CD8-positive, alpha-beta memory T cell (primary cell): Measurements from ENCODE around the gene ECT2. TPM values are rescaled to one million over a fixed set of nuclear protein-coding genes. Genes with fewer than 3 reads are reported as not detected.

Experiments used
- CTCF ChIA-PET: fragments of 350-600 bp; sonication (Branson Sonifier 250); formaldehyde crosslinking; loops from one replicate; lab custom pipeline; 2021; ENCODE audit warnings: antibody characterized with exemption; lab: Charles Lee
- POLR2A ChIA-PET: fragments of 350-600 bp; sonication (Branson Sonifier 250); formaldehyde crosslinking; loops from one replicate; lab custom pipeline; 2021; ENCODE audit warnings: antibody characterized with exemption; lab: Charles Lee
- DNase-seq, 5 donors: peaks; one replicate each; pipeline versions ENCODE4 v3.0.0 to v3.0.0-alpha.2; 2020 to 2022; ENCODE audit warnings: mixed read lengths in 1 of 5
- H3K27ac ChIP-seq: one replicate; pipeline ENCODE4 v1.7.0; 2013; ENCODE audit warnings: low read depth, mild to moderate bottlenecking, low read length, moderate library complexity
- H3K27me3 ChIP-seq: 2 replicates; pipeline ENCODE4 v1.7.0; 2013; ENCODE audit warnings: low read length, mild to moderate bottlenecking; ENCODE audit not compliant: insufficient read depth, poor library complexity, severe bottlenecking
- H3K36me3 ChIP-seq: 2 replicates; pipeline ENCODE4 v1.7.0; 2013; ENCODE audit warnings: mild to moderate bottlenecking, low read length, moderate library complexity; ENCODE audit not compliant: insufficient read depth
- H3K4me1 ChIP-seq: 2 replicates; pipeline ENCODE4 v1.7.0; 2013; ENCODE audit warnings: mild to moderate bottlenecking, low read length, moderate library complexity; ENCODE audit not compliant: insufficient read depth
- H3K4me3 ChIP-seq: 2 replicates; pipeline ENCODE4 v1.7.0; 2013; ENCODE audit warnings: mild to moderate bottlenecking, low read length
- H3K9me3 ChIP-seq: 2 replicates; pipeline ENCODE4 v1.7.0; 2013; ENCODE audit warnings: mild to moderate bottlenecking, low read length
- H3K27ac Mint-ChIP-seq, 8 donors: one replicate each; pipeline ENCODE4 v1.8.0; 2020 to 2021; ENCODE audit warnings: mixed read lengths in 8 of 8, mild to moderate bottlenecking in 6 of 8, inconsistent platforms in 3 of 8, moderate library complexity in 3 of 8
- H3K27me3 Mint-ChIP-seq, 2 donors: one replicate each; pipeline ENCODE4 v1.8.0; 2020 to 2021; ENCODE audit warnings: mixed read lengths in 2 of 2, mild to moderate bottlenecking in 1 of 2, moderate library complexity in 1 of 2
- H3K36me3 Mint-ChIP-seq, 3 donors: one replicate each; pipeline ENCODE4 v1.8.0; 2020 to 2021; ENCODE audit warnings: mixed read lengths in 3 of 3, inconsistent platforms in 1 of 3, mild to moderate bottlenecking in 1 of 3
- H3K4me1 Mint-ChIP-seq, 3 donors: one replicate each; pipeline ENCODE4 v1.8.0; 2020 to 2021; ENCODE audit warnings: mixed read lengths in 3 of 3, inconsistent platforms in 1 of 3, mild to moderate bottlenecking in 1 of 3
- H3K4me3 Mint-ChIP-seq, 7 donors: one replicate each; pipeline ENCODE4 v1.8.0; 2020 to 2021; ENCODE audit warnings: mixed read lengths in 7 of 7, mild to moderate bottlenecking in 6 of 7, moderate library complexity in 4 of 7, inconsistent platforms in 2 of 7
- H3K9me3 Mint-ChIP-seq, 5 donors: one replicate each; pipeline ENCODE4 v1.8.0; 2020 to 2022; ENCODE audit warnings: mixed read lengths in 5 of 5, mild to moderate bottlenecking in 3 of 5, moderate library complexity in 2 of 5, inconsistent platforms in 1 of 5
- polyA plus RNA-seq: library from polyadenylated mRNA; unstranded; fragments of 300-500 nt; fragmentation: Illumina TruSeq; gene quantifications from one replicate; pipeline ENCODE4 v1.2.3, GENCODE V29; 2021
- total RNA-seq, 2 experiments: library from RNA; stranded (reverse); gene quantifications; one replicate each; pipeline ENCODE4 v1.2.3, GENCODE V29; 2021

The ECT2 gene
- total and polyA plus RNA-seq, 3 experiments from 2014 or later: 2.4 to 32.9 (median 31.9) TPM

GRCh38 chr3:172707030-172707429, 43.5 kb upstream of the ECT2 start:
- Histone ChIP-seq H3K36me3 (no peaks in the 10 kb centered on the region), H3K9me3 (no peaks in the 10 kb centered on the region), H3K27ac (no peak overlapping the region), H3K27me3 (no peaks in the 10 kb centered on the region), H3K4me3 (no peak overlapping the region), H3K4me1 (peaks cover 16% of the 10 kb centered on the region)
- POLR2A ChIA-PET: no interaction called here
- DNase-seq: no peak
- Mint-ChIP-seq H3K36me3 (peaks cover 0 to 9% (median 0%) of the 10 kb centered on the region in 3 donors), H3K4me1 (peaks cover 28 to 43% (median 32%) of the 10 kb centered on the region in 3 donors), H3K9me3 (no peaks in the 10 kb centered on the region), H3K27me3 (peaks cover 0 to 6% of the 10 kb centered on the region in 2 donors), H3K27ac (no peak overlapping the region), H3K4me3 (no peak overlapping the region)
- CTCF ChIA-PET: no interaction called here

GRCh38 chr3:172707967-172708366, 42.6 kb upstream of the ECT2 start:
- Histone ChIP-seq H3K4me3 (no peak overlapping the region), H3K27me3 (no peaks in the 10 kb centered on the region), H3K4me1 (peaks cover 16% of the 10 kb centered on the region), H3K9me3 (no peaks in the 10 kb centered on the region), H3K36me3 (no peaks in the 10 kb centered on the region), H3K27ac (no peak overlapping the region)
- Mint-ChIP-seq H3K27ac (no peak overlapping the region), H3K27me3 (peaks cover 0 to 6% of the 10 kb centered on the region in 2 donors), H3K36me3 (peaks cover 0 to 9% (median 0%) of the 10 kb centered on the region in 3 donors), H3K9me3 (no peaks in the 10 kb centered on the region), H3K4me3 (peak overlapping the region in 1 of 7 donors; percentile 44), H3K4me1 (peaks cover 28 to 43% (median 32%) of the 10 kb centered on the region in 3 donors)
- ChIA-PET POLR2A (no interaction called here), CTCF (interaction anchor here (1.1 kb wide), 1 partner anchor 42 kb away, joined by 3 read pairs; the partner anchor contains the start of gene ECT2)
- no peak for DNase-seq

- Mint-ChIP-seq H3K4me3 (peak overlapping the region; percentile 96 to 99 (median 98)), H3K27me3 (peaks cover 0 to 6% of the 10 kb centered on the region in 2 donors), H3K4me1 (peaks cover 28 to 40% (median 32%) of the 10 kb centered on the region in 3 donors), H3K36me3 (peaks cover 0 to 9% (median 0%) of the 10 kb centered on the region in 3 donors), H3K27ac (peak overlapping the region in 5 of 8 donors; percentile 20 to 77 (median 34)), H3K9me3 (no peaks in the 10 kb centered on the region)
- H3K27me3 ChIP-seq: no peaks in the 10 kb centered on the region
- no peak overlapping the region for H3K27ac ChIP-seq
- ChIA-PET CTCF (interaction anchor here (1.1 to 2.0 kb wide), 4 partner anchors 10 to 41 kb away, joined by 3 to 7 read pairs (median 3); partner anchors contain the start of gene ECT2), POLR2A (interaction anchor here (0.8 kb wide), 1 partner anchor 41 kb away, joined by 3 read pairs; no protein-coding TSS in a partner anchor)
- no peaks in the 10 kb centered on the region for H3K9me3 ChIP-seq
- no peak for DNase-seq
- H3K4me3 ChIP-seq: no peak overlapping the region
- H3K4me1 ChIP-seq: peaks cover 16% of the 10 kb centered on the region
- no peaks in the 10 kb centered on the region for H3K36me3 ChIP-seq
Measured at GRCh38 chr3:172708921-172709773, 41.4 kb upstream of the ECT2 start.

DNA sequence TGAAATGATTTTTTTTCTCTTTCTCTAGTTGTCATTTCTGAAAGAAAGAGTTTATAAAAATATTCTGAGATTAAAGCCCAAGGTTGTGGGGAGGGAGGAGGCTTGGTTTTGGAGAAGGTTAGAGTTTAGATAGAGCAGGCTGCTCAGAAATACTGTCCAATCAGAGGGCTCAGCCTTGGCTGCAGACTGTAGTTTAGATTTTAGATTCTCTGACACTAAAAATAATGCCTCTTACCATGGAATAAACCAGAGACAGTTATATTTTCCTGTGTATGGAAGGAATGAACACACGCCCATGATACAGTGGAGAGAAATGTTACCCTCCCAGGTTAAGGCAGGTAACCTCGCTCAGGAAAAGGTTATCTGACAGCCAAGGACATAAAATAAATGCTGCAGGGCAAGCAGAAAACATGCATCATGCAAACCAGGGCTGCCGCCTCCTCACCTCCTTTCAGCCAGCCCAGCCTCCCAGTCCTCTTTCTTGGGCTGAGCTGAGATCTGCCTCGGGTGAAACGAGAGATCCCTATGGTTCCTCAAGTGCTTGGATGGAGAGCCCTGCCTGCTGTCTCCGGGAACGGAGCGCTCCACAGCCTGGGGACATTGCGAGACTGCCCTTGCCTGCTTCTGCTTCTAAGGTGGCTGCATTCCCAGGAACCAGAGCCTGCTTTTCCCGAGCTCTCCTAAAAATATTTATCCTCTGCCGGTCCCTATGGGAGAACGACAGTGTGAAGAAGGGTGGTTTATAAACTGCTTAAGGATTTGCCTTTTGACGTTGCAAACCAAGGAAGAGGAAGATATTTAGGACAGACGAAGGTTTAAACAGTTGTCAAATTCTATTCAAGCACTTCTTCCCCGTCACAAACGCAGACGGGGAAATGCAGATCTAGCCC, 40.5 kb upstream of the ECT2 start:
- H3K4me1 Mint-ChIP-seq: peaks cover 28 to 37% (median 32%) of the 10 kb centered on the region in 3 donors

GRCh38 chr3:172710664-172711453, 39.7 kb upstream of the ECT2 start, which contains the start of gene NCEH1:
TSS of gene NCEH1 (minus strand) at chr3:172711067. CDS start at chr3:172710984, 83 bp downstream.
- H3K36me3 ChIP-seq: no peaks in the 10 kb centered on the region
- peak within 1 kb of the TSS; percentile 96 to 99 (median 98) for H3K4me3 Mint-ChIP-seq
- H3K27me3 Mint-ChIP-seq: peaks cover 0 to 6% of the 10 kb centered on the region in 2 donors
- H3K27me3 ChIP-seq: no peaks in the 10 kb centered on the region
- no peaks in the 10 kb centered on the region for H3K9me3 Mint-ChIP-seq
- H3K36me3 Mint-ChIP-seq: peaks cover 0 to 9% (median 0%) of the 10 kb centered on the region in 3 donors
- ChIA-PET CTCF (interaction anchor here (1.1 to 2.0 kb wide), 4 partner anchors 8 to 53 kb away, joined by 3 to 7 read pairs (median 3); no protein-coding TSS in a partner anchor), POLR2A (interaction anchor here (0.8 to 1.0 kb wide), 2 partner anchors 39 to 44 kb away, joined by 3 to 5 read pairs; partner anchors contain the start of gene ECT2)
- peaks cover 28 to 33% (median 32%) of the 10 kb centered on the region in 3 donors for H3K4me1 Mint-ChIP-seq
- peak; percentile 40 to 79 (median 66) for DNase-seq
- H3K27ac ChIP-seq: peak within 1 kb of the TSS; percentile 49
- H3K27ac Mint-ChIP-seq: peak within 1 kb of the TSS; percentile 26 to 98 (median 88)
- no peaks in the 10 kb centered on the region for H3K9me3 ChIP-seq
- H3K4me1 ChIP-seq: peaks cover 16% of the 10 kb centered on the region
- H3K4me3 ChIP-seq: peak within 1 kb of the TSS; percentile 83

More for the DNA sequence above, 40.5 kb upstream of the ECT2 start:
- ChIA-PET CTCF (interaction anchor here (1.2 to 2.0 kb wide), 4 partner anchors 9 to 54 kb away, joined by 3 to 7 read pairs (median 3); no protein-coding TSS in a partner anchor), POLR2A (interaction anchor here (0.8 to 1.0 kb wide), 3 partner anchors 40 to 44 kb away, joined by 3 to 5 read pairs (median 3); partner anchors contain the start of gene ECT2)
- Histone ChIP-seq H3K4me1 (peaks cover 16% of the 10 kb centered on the region), H3K4me3 (peak overlapping the region; percentile 83), H3K27ac (peak overlapping the region; percentile 49), H3K36me3 (no peaks in the 10 kb centered on the region), H3K9me3 (no peaks in the 10 kb centered on the region), H3K27me3 (no peaks in the 10 kb centered on the region)
- Mint-ChIP-seq H3K36me3 (peaks cover 0 to 9% (median 0%) of the 10 kb centered on the region in 3 donors), H3K27me3 (peaks cover 0 to 6% of the 10 kb centered on the region in 2 donors), H3K4me3 (peak overlapping the region; percentile 96 to 99 (median 98)), H3K27ac (peak overlapping the region in 7 of 8 donors; percentile 26 to 98 (median 86)), H3K9me3 (no peaks in the 10 kb centered on the region)
- no peak for DNase-seq

GRCh38 chr3:172711454-172711795, 39.1 kb upstream of the ECT2 start:
- Histone ChIP-seq H3K36me3 (no peaks in the 10 kb centered on the region), H3K27me3 (no peaks in the 10 kb centered on the region), H3K4me3 (peak overlapping the region; percentile 83), H3K27ac (peak overlapping the region; percentile 10), H3K4me1 (peaks cover 16% of the 10 kb centered on the region), H3K9me3 (no peaks in the 10 kb centered on the region)
- POLR2A ChIA-PET: interaction anchor here (1.0 kb wide), 1 partner anchor 39 kb away, joined by 5 read pairs; the partner anchor contains the start of gene ECT2
- CTCF ChIA-PET: interaction anchor here (1.1 to 1.3 kb wide), 2 partner anchors 10 to 53 kb away, joined by 3 read pairs; no protein-coding TSS in a partner anchor
- H3K9me3 Mint-ChIP-seq: no peaks in the 10 kb centered on the region
- peak overlapping the region; percentile 96 to 99 (median 98) for H3K4me3 Mint-ChIP-seq
- peaks cover 0 to 6% of the 10 kb centered on the region in 2 donors for H3K27me3 Mint-ChIP-seq
- no peak for DNase-seq
- H3K4me1 Mint-ChIP-seq: peaks cover 28 to 33% (median 32%) of the 10 kb centered on the region in 3 donors
- peak overlapping the region in 3 of 8 donors; percentile 26 to 90 (median 43) for H3K27ac Mint-ChIP-seq
- H3K36me3 Mint-ChIP-seq: peaks cover 0 to 9% (median 0%) of the 10 kb centered on the region in 3 donors
